Renal pelvis (tissue), 12 donors: ENCODE measurements around the gene POU6F2. TPM values are rescaled to one million over a fixed set of nuclear protein-coding genes. Genes with fewer than 3 reads are reported as not detected.
"Not testable (repeated sequence)": the region's sequence is repeated elsewhere in the genome, so short reads cannot be mapped to it uniquely, and the experiment has no call there.

Experiments used
- DNase-seq: peaks from one replicate; pipeline ENCODE4 v3.0.0-alpha.2; 2013
- long read RNA-seq, 16 experiments: transcript quantifications; one replicate each; lab custom pipeline, GENCODE V29; 2026
- polyA plus RNA-seq, 3 donors: library from polyadenylated mRNA; unstranded; fragments of 120-200 nt; gene quantifications; one replicate each; pipeline ENCODE4 v1.2.1, GENCODE V29; 2013; ENCODE audit not compliant: insufficient read length in 3 of 3

POU6F2 gene, protein sequence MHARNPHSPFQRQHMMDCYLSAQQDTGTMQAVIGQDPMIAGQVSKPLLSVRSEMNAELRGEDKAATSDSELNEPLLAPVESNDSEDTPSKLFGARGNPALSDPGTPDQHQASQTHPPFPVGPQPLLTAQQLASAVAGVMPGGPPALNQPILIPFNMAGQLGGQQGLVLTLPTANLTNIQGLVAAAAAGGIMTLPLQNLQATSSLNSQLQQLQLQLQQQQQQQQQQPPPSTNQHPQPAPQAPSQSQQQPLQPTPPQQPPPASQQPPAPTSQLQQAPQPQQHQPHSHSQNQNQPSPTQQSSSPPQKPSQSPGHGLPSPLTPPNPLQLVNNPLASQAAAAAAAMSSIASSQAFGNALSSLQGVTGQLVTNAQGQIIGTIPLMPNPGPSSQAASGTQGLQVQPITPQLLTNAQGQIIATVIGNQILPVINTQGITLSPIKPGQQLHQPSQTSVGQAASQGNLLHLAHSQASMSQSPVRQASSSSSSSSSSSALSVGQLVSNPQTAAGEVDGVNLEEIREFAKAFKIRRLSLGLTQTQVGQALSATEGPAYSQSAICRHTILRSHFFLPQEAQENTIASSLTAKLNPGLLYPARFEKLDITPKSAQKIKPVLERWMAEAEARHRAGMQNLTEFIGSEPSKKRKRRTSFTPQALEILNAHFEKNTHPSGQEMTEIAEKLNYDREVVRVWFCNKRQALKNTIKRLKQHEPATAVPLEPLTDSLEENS
- under 1 TPM; 0.16 to 0.22 (median 0.18) TPM for polyA plus RNA-seq
- long read RNA-seq, donor 1, result 0 reads
- long read RNA-seq, donor 2, result 0 reads
- long read RNA-seq, donor 3, result 0 reads
- long read RNA-seq, donor 4, result 0 reads
- long read RNA-seq, donor 5, result 0 reads
- long read RNA-seq, donor 6, result 0 reads
- long read RNA-seq, donor 7, result 0 reads
- long read RNA-seq, donor 8, result 0 reads
- long read RNA-seq, donor 9, result 0 reads
- long read RNA-seq, donor 10, result 0 reads
- long read RNA-seq, donor 11, result 0 reads
- long read RNA-seq, donor 12, result 0 reads
- long read RNA-seq, donor 13, result 0 reads
- long read RNA-seq, donor 14, result 0 reads
- long read RNA-seq, donor 15, result 0 reads
- long read RNA-seq, donor 16, result 0 reads

DNA sequence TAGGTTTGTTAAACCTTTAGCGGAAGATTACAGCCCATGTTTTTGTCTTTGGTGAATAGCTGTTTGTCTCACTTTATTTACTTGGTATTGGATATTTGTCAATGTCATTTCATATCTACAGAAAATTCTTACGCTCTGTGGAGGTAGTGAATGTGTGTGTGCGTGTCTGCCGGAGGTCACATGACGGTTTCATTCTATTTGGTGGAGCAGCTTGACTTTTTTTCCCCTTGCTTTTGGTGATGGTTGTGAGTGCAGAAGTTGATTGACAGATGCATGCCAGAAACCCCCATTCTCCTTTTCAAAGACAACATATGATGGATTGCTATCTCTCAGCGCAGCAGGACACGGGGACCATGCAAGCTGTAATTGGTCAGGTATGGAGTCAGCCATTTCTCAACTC lies at the start of gene POU6F2:
POU6F2 (plus strand) TSS at position 225 of the 400 bp plus-strand sequence; CDS start at position 270, 45 bp downstream.
- no peak for DNase-seq

DNA sequence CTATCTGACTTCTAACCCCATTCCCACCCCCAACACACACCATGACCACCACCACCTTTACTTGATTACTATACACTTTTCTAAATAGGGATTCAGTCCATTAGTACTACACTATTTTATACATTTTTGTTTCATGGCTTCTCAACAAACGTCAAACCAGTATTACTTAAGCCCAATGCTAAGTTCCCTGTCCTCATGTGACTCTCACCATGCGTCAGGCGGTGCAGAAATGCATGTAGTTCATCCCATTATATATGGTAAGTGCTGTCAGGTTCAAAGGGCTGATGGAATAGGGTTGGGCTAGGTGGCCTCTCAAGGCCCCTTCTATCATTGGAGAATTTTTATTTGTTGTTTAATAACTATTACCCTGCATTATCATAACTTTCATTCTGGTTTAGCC lies 49.2 kb upstream of the POU6F2 start:
- no peak for DNase-seq

DNA sequence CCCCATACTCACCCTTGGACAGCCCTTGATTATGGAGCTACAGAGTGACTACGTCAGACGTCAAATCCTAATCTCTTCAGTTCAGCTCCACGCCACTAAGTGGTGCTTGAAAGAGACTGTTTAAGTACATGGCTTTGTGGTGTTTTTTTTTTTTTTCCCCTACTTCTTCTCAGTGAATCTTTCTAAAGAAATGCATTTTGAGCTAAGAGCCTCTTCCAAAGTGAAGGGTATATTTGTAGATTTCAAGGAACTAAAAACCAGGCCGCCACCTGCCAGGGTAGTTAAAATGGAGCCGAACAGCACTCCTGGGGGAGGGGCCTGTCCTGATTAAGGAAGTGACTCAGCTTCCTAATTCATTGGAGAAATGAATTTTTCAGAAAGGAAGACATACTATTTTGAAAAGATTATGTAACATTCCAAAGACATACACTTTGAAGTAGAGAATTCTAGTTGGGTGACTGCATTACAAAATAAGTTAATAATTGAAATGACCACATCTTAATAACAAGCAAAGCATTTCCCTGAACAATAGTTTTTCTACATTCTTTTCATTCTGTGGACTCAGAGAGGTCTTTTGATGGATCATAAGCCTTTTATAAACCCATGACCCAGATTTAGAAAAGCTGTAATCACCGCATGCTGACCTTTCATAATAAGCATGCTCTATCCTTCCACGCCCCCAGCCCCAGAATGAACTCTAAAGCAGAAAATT lies 48.1 kb upstream of the POU6F2 start:
- DNase-seq, result no peak

DNA sequence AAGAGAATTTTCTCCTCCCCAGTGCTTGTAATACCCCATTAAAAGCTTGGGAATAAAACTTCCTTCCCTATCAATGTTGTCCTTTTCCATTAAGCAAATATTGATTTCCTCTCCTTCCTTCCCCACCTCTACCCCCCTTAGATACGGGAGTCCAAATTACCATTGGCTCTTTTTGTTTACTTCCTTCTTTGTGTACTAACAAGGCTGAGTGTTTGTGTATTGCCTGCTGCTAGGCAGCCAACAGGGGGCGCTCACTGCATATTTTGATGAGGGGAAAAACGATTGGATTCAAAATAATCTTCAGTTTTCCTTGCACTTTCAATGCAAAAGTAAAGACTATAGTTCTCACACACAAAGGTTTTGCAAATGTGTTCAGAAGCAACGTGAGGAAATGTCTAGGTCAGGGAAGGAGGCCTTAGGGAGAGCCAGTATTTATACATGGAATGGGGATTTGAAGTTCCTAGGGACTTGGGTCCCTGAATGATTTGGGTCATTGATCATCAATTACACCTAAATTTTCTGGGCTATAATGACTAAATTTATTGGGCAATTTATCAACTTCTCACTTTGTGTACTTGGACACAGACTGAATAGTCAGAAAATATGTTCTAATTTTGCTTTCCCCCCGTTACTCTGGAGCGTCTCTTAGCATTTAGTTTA lies 45.1 kb upstream of the POU6F2 start:
- DNase-seq, result peak; percentile 52

DNA sequence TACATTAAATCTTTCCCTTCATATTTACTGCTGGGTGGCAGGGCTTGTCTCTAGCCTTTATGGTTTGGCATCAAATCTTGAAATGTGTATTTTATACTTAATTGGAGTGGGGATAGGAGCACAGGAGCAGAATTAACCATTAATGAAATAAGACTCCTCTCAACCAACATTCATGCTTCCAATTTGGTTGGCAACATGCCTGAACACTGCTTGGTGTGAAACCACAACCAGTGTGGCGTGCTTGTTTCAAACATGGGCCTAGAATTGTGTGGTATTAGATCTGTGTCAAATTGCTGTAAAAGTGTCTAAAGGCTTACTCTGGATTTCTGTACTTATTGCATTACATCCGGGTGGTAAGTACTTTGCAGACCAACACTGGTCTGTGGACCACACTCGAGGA lies 43.7 kb upstream of the POU6F2 start:
- DNase-seq, result no peak

DNA sequence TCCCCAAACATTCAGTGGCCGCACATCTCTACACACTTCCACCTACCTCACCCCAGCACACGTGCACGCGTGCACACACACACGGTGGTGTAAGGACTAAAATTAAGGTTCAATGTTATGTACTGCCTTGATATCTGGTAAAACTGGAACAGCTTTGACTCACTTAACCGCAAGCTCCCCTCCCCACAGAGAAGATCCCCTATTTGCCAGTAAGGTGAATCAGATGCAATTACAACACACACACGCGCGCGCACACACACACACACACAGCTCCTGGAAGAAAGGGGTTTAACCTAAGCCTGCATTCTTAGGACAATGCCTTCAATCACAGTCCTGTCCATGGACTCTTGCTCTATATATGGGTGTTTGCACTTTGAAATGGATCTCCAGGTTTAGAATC lies 43.2 kb upstream of the POU6F2 start:
- no peak for DNase-seq

DNA sequence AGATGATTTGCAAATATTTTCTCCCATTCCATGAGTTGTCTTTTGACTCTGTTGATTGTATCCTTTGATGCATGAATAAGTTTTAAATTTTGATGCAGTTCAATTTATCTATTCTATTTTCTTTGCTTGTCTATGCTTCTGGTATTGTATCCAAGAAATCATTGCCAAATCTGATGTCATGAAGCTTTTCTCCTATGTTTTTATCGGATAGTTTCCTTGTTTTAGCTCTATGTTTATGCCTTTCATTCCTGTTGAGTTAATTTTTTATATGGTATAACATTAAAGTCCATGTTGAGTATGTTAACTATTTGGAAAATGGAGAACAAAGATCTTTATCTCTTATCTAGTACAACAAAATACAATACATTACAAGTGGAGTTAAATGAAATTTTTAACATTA lies 41.1 kb upstream of the POU6F2 start:
- no peak for DNase-seq

DNA sequence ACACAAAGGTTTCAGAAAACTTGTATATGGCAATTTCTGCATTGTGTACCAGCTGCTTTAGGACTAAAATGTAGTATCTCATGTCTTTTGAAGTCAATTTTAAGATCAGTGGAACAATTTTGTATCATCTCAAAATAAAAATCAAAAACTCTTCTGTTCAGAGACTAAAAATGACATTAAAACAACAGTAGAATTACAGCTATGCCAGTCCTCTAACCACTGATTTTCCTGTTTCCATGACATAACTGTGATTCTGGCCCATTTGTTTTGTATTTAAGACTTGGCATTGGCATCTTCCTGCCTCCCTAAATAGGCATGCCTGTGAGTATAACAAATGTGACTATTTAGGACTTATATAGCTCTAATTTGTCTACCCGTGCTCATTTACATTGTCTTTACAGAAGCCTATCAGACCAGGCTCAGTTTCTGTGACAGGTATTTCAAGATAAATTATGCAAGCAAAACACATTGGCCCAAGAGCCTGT lies 39.7 kb upstream of the POU6F2 start:
- DNase-seq, result no peak

DNA sequence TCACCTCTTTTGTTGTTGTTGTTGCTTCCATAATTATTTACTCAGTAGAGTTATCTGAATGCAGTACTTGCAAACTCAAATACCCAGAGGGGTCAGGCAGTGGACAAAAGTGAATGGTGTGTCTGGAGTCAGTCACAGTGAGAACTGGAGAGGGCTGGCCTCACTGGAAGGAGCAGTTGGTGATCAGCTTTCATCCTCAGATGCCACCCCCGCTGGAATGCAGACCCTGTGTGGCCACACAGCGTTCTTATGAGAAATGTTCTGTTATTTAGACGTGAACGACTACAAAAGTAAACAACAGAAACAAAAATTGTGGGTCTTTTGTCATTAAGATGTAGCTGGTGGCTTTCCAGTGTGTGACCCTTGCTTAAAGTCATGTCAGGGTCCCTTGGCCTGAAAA lies 39.1 kb upstream of the POU6F2 start:
- no peak for DNase-seq

DNA sequence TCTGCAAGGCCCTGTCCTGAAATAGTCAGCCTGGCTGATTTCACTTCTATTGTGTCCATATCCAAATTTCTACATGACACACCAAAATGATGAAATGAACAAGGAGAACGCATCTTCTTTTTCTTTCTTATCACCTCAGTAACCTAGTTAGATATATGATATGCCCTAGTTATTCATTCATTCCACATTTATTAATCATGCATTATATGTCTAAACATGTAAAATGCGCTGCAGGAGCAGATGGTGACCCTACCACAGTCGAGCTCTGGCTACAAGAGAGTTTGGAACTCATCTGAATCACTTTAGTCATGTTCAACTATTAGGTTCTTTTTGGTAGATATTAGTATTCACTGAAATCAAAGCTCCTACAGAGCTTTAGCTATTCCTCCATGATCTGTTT lies 36.9 kb upstream of the POU6F2 start:
- DNase-seq, result no peak

DNA sequence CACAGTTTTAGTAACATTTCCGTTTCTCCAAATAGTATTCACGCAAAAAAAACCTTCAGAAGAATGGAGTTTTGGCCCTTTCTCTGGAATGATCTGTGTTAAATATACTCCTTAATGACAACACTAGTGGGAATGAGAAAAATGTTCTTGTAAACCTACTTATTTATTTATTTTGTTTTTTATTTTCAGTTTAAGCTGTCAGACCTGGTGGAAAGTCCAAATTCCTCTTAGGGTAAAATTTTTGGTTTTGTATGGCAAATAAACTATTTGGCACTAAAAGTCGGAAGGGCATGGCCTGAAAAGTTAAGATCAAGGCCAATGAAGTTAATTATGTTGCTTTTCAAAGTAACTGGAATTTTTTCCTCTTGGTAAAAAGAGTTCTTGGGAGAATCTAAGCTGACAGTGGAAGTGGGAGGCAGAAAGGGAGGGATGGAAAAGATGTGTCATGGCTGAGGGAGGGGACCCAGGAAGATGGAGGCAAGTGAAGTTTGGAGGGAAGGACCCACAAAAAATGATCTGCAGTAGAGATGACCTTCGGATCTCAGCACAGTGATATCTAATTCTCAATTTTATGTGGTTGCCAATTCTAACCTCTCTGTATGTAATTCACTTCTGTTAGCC lies 35.2 kb upstream of the POU6F2 start:
- no peak for DNase-seq

DNA sequence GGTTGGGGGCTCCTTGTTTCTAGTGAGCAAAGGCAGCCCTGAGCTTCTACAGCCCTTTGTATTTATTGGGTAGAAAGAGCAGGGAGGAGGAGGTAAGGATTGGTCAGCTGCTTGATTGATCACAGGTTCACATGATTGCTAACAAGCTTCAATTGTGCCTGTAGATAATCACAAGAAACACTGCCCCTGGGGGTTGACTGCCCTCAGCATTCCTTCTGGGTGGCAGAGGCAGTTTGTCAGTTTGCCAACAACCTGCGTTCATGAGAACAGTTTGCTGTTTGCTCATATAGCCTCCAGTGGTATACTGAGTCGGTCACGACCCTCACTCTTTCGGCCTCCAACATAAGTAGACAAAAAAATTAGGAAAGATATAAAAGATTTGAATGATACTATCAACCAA lies 30.2 kb upstream of the POU6F2 start:
- not testable (repeated sequence) for DNase-seq

DNA sequence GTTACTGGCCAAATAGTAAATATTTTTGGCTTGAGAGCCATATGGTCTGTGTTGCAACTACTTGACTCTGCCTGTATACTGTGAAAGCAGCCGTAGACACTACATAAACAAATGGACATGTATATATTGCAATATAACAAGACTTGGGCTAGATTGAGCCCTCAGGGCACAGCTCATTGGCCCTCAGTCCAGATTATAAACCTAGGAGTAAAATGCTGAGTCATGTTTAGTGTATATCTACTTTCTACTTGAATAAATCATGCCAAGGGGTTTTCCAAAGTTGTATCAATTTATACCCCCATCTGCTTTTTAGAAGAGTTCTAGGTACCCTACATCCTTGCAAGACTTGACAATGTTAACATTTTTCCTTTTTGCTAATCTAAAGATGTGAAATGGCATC lies 27.4 kb upstream of the POU6F2 start:
- no peak for DNase-seq

DNA sequence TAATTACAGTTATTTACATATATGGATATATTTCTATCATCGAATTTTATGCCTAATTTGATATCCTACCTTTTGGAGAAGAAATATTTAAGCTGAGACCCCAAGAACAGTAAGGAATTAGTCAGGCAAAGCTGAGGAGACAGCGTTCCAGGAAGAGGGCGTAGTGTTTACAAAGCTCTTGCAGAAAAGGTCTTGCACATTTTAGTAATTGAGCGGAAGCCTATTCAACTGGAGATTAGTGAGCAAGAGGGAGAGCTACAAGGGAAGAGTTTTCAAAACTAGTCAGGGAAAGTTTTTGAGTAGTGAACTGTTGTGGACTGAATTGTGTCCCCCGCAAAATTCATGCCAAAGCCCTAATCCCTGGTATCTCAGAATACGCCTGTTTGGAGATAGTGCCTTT lies 26.5 kb upstream of the POU6F2 start:
- no peak for DNase-seq

DNA sequence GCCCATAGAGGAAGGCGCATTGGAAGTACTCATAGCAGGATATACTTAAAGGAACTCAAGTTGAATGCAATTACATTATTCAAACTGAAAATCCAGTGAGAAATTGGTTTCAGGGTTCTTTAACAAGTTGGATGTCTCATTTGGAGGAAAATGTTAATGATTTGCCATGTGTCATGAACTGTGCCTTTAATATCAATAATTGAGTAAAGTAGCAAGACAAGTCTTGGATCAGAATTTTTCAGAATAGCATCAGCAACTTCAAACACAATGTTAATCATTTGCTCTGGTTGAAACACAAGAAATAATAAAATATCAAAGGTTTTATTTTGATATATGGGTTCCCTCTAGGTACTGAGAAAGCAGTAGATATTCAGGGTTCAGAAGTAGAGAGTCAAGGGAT lies 24.5 kb upstream of the POU6F2 start:
- DNase-seq, result no peak

DNA sequence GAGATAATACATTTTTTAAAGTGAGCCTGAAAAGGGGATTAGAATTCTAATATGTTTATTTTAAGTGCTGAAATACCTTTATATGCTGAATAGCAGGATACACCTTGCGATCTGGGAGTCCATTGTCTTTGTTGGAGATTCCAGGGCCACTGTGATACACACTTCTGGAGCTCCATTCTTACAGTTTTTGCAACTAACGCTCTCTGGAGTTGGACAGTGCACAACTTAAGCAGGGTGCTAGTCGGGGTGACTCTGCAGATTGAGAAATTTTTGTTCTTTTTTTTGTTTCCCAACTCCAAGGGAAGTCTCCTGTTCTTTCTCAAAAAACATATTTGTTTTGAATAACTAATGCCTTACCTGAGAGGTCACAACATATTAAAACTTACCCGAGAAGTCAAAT lies 23.7 kb upstream of the POU6F2 start:
- DNase-seq, result no peak

DNA sequence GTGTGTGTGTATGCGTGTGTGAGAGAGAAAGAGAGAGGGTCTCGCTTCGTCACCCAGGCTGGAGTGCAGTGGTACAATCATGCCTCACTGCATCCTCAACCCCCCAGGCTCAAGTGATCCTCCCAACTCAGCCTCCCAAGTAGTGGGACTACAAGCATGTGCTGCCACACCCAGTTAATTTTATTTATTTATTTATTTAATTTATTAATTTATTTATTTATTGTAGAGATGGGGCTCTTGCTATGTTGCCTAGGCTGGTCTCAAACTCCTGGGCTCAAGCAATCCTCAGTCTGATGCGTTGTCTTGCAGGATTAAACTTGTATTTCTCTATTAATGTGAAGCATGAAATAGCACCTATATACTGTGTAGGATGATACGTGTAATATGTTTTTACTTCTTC lies 21.8 kb upstream of the POU6F2 start:
- no peak for DNase-seq

DNA sequence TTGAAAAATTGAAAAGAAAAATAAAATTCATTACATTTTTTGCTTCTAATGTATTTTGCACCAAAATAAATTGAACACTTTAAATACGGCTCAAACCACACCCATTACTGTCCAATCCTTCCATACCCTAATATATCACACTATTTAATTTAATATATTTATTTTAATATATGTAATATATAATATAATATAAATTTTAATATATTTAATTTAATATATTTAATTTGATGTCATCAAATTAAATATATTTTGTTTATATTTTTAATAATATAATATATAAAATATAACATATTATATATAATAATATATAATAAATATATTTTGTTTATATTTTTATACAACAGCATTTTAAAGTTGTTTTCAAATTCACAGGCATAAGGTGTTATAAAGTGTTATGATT lies 15.7 kb upstream of the POU6F2 start:
- no peak for DNase-seq

DNA sequence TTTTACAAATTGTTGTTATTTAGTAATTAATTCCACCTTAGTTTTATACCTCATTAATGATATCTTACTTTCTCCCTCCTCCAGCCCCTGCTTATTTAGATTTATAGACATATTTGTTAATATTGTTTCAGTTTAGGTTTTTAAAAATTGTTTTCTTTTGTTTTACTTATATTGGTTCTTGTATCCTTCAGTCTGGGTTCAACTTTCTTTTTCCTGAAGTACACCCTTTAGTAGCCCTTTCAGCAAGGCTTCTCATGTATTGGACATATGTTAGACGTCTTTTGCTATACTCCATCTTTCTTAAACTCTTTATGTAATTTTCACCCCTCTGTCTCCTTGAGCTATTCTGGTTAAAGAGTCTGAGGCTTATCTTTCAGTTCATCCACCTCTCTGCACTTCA lies 12.8 kb upstream of the POU6F2 start:
- DNase-seq, result no peak

DNA sequence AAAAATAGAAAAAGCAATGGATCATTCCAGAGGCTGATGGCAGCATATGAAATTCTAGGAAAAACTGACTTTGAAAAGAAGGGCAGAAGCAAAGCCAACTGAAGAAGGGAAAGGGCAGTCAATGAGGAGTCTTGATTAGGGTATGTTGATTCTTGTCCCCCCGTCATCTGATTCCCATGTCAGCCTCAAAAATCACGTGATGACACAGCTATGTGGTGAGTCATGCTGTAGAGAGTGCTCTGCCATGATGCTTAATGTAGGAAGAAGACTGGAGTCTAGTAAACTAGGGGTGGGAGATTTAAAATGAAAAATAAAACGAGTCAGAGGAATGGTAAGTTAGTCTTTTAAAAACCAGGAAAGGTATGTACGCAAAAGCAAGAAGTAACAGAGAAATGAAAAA lies 3.9 kb upstream of the POU6F2 start:
- DNase-seq, result no peak

DNA sequence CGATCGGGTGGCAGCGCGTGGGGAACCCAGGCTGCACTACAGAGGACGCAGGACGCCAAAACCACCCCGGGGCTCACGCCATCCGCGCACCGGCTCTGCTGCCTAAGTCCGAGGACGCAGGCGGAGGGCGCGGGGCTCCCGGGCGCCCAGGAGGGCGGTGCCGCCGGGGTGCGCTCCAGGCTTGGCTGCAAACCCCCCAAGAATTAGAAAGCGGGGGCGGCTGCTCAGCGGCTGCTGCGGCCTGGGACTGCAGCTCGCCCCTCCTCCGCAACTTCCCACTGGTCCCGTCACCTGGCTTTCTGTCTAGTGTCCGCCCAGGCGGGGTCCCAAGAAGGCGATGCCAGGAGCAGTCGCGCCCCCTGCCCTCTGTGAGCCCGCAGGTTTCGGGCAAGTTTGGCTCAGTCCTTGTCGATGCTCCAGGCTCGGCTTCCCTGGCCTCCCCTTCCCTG lies 1.7 kb upstream of the POU6F2 start:
- no peak for DNase-seq
